CD14-positive monocyte (primary cell): ENCODE data around the gene RBM38. TPM values are rescaled to one million over a fixed set of nuclear protein-coding genes. Genes with fewer than 3 reads are reported as not detected.

Source experiments
- DNase-seq, 3 donors: peaks; one replicate each; pipeline ENCODE4 v3.0.0-alpha.2; 2011 to 2022
- H2AFZ ChIP-seq: 2 replicates; pipeline ENCODE4 v1.6.0; 2012; ENCODE audit warnings: mild to moderate bottlenecking, low read depth, low read length, inconsistent platforms; ENCODE audit not compliant: insufficient read depth, poor library complexity, severe bottlenecking
- H3K27ac ChIP-seq, 2 donors: 1 replicate in 1 of 2; 2 replicates in 1 of 2; pipeline ENCODE4 v1.5.1; 2012 to 2013; ENCODE audit warnings: low read length in 2 of 2, control low read depth in 1 of 2, inconsistent platforms in 1 of 2, low read depth in 1 of 2, mild to moderate bottlenecking in 1 of 2
- H3K27me3 ChIP-seq, 2 donors: one replicate each; pipeline versions ENCODE4 v1.6.0 to v1.6.1; 2011 to 2013; ENCODE audit warnings: low read length in 2 of 2; ENCODE audit not compliant: control insufficient read depth in 2 of 2, insufficient read depth in 2 of 2
- H3K36me3 ChIP-seq, 2 donors: replicated peaks in 1 of 2; 1 replicate in 1 of 2; 2 replicates in 1 of 2; pipeline versions ENCODE4 v1.5.1 to v1.6.1; 2012 to 2013; ENCODE audit warnings: low read length in 2 of 2, control low read depth in 1 of 2, inconsistent platforms in 1 of 2, mild to moderate bottlenecking in 1 of 2; ENCODE audit not compliant: insufficient read depth in 2 of 2, control insufficient read depth in 1 of 2
- H3K4me1 ChIP-seq, 2 donors: 1 replicate in 1 of 2; 2 replicates in 1 of 2; pipeline versions ENCODE4 v1.5.1 to v1.6.1; 2012 to 2013; ENCODE audit warnings: low read length in 2 of 2, control low read depth in 1 of 2, inconsistent platforms in 1 of 2, mild to moderate bottlenecking in 1 of 2, moderate library complexity in 1 of 2; ENCODE audit not compliant: insufficient read depth in 2 of 2, control insufficient read depth in 1 of 2
- H3K4me2 ChIP-seq: replicated peaks from 2 replicates; pipeline ENCODE3; 2012; ENCODE audit warnings: low read length, moderate library complexity, mild to moderate bottlenecking; ENCODE audit not compliant: poor library complexity, severe bottlenecking; ENCODE audit errors: extremely low read depth
- H3K4me3 ChIP-seq, 3 experiments: fragments of 200-600 bp in 1 of 3; sonication (generic) in 1 of 3; replicated peaks in 1 of 3; 1 replicate in 2 of 3; 2 replicates in 1 of 3; pipeline ENCODE4 v1.5.1; 2011 to 2013; ENCODE audit warnings: low read length in 3 of 3, mild to moderate bottlenecking in 3 of 3, control low read depth in 2 of 3, low read depth in 2 of 3, inconsistent platforms in 1 of 3, moderate library complexity in 1 of 3
- H3K79me2 ChIP-seq: 2 replicates; pipeline ENCODE4 v1.6.0; 2012; ENCODE audit warnings: mild to moderate bottlenecking, control low read depth, inconsistent platforms, low read length, moderate library complexity; ENCODE audit not compliant: insufficient read depth
- H3K9ac ChIP-seq: 2 replicates; pipeline ENCODE4 v1.6.0; 2017; ENCODE audit warnings: low read length, mild to moderate bottlenecking; ENCODE audit not compliant: insufficient read depth, poor library complexity, severe bottlenecking
- H3K9me3 ChIP-seq, 2 donors: replicated peaks in 1 of 2; 1 replicate in 1 of 2; 2 replicates in 1 of 2; pipeline versions ENCODE4 v1.5.1 to v1.6.1; 2012 to 2013; ENCODE audit warnings: low read length in 2 of 2, control low read depth in 1 of 2; ENCODE audit not compliant: control insufficient read depth in 1 of 2, insufficient read depth in 1 of 2
- H4K20me1 ChIP-seq: 2 replicates; pipeline ENCODE4 v1.6.0; 2012; ENCODE audit warnings: mild to moderate bottlenecking, low read length, control low read depth, moderate library complexity; ENCODE audit not compliant: insufficient read depth
- H3K27ac Mint-ChIP-seq, 7 donors: one replicate each; pipeline ENCODE4 v1.8.0; 2020; ENCODE audit warnings: mild to moderate bottlenecking in 7 of 7, mixed read lengths in 7 of 7, moderate library complexity in 6 of 7, inconsistent platforms in 2 of 7
- H3K27me3 Mint-ChIP-seq, 3 donors: one replicate each; pipeline ENCODE4 v1.8.0; 2021 to 2022; ENCODE audit warnings: low read depth in 3 of 3, mild to moderate bottlenecking in 3 of 3, mixed read lengths in 3 of 3, moderate library complexity in 3 of 3, inconsistent platforms in 1 of 3
- H3K36me3 Mint-ChIP-seq, 2 donors: one replicate each; pipeline ENCODE4 v1.8.0; 2020; ENCODE audit warnings: mixed read lengths in 2 of 2, inconsistent platforms in 1 of 2, mild to moderate bottlenecking in 1 of 2
- H3K4me1 Mint-ChIP-seq: one replicate; pipeline ENCODE4 v1.8.0; 2020; ENCODE audit warnings: mild to moderate bottlenecking, mixed read lengths
- H3K4me3 Mint-ChIP-seq, 2 donors: one replicate each; pipeline ENCODE4 v1.8.0; 2020; ENCODE audit warnings: mild to moderate bottlenecking in 2 of 2, mixed read lengths in 2 of 2, moderate library complexity in 1 of 2
- H3K9me3 Mint-ChIP-seq, 7 donors: one replicate each; pipeline ENCODE4 v1.8.0; 2020 to 2022; ENCODE audit warnings: mixed read lengths in 7 of 7, mild to moderate bottlenecking in 6 of 7, moderate library complexity in 6 of 7, inconsistent platforms in 2 of 7
- WGBS: methylation state at CpG from one replicate; pipeline ENCODE4 v1.1.5; 2013; ENCODE audit warnings: missing lambda C conversion rate; ENCODE audit not compliant: insufficient coverage; 5-methylcytosine and 5-hydroxymethylcytosine counted together
- intact Hi-C, 2 donors: fragments of 100-400 bp; cut with micrococcal nuclease; formaldehyde crosslinking; loops; one replicate each; pipeline versions ENCODE4 v1.15.0 to v1.15.1; 2023
- polyA plus RNA-seq, 3 donors: library from polyadenylated mRNA; depleted of rRNA in 1 of 3; unstranded in 2 of 3; stranded (reverse) in 1 of 3; fragments of 300-500 nt in 2 of 3; fragments of >200 nt in 1 of 3; fragmentation: Illumina TruSeq in 2 of 3; gene quantifications; 1 replicate in 2 of 3; 2 replicates in 1 of 3; pipeline ENCODE4 v1.2.3, GENCODE V29; 2012 to 2021
- TF ChIP-seq, protein P1 (sequence below): fragments of 200-600 bp; IDR thresholded peaks from one replicate; pipeline ENCODE4 v1.8.0; 2022; ENCODE audit warnings: antibody characterized with exemption, mild to moderate bottlenecking

Gene RBM38
- polyA plus RNA-seq, 3 donors = 7.5 to 48.3 (median 17.8) TPM

DNA sequence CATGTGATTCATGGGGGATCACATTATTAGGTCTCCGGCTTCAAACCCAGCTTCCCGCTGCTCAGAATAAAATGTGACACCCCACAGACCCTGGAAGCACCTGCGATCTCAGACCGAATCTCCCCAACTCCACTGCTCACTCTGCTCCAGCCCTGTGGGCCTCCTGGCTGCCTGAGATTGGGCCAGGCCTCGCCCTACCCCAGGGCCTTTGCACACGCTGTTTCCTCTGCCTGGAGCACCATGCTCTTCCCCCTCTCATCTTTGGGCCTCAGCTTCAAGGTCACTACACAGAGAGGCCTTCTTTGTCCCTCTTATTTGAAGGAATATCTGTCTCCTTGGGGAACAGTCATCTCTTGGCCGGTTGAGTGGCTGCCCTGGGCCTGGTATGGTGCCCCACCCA lies 48.8 kb downstream of the RBM38 start:
- Mint-ChIP-seq H3K4me3 (no peak overlapping the region), H3K9me3 (peaks cover 7 to 14% (median 12%) of the 10 kb centered on the region in 7 donors), H3K36me3 (peaks cover 4 to 12% of the 10 kb centered on the region in 2 donors), H3K4me1 (peaks cover 31% of the 10 kb centered on the region), H3K27me3 (peaks cover 0 to 3% (median 2%) of the 10 kb centered on the region in 3 donors), H3K27ac (no peak overlapping the region)
- Histone ChIP-seq H3K4me3 (no peak overlapping the region), H3K4me2 (no peak overlapping the region), H3K36me3 (no peaks in the 10 kb centered on the region), H4K20me1 (no peaks in the 10 kb centered on the region), H3K4me1 (peaks cover 26 to 39% of the 10 kb centered on the region in 2 donors), H3K27me3 (no peaks in the 10 kb centered on the region), H2AFZ (no peak overlapping the region), H3K9ac (no peak overlapping the region), H3K79me2 (no peaks in the 10 kb centered on the region), H3K27ac (no peak overlapping the region), H3K9me3 (peaks cover 8 to 11% of the 10 kb centered on the region in 2 donors)
- intact Hi-C loops = loop anchor here in 1 of 2 donors (5.0 kb wide), 1 partner anchor 32 kb away; no protein-coding TSS in a partner anchor
- TF ChIP-seq, protein P1, sequence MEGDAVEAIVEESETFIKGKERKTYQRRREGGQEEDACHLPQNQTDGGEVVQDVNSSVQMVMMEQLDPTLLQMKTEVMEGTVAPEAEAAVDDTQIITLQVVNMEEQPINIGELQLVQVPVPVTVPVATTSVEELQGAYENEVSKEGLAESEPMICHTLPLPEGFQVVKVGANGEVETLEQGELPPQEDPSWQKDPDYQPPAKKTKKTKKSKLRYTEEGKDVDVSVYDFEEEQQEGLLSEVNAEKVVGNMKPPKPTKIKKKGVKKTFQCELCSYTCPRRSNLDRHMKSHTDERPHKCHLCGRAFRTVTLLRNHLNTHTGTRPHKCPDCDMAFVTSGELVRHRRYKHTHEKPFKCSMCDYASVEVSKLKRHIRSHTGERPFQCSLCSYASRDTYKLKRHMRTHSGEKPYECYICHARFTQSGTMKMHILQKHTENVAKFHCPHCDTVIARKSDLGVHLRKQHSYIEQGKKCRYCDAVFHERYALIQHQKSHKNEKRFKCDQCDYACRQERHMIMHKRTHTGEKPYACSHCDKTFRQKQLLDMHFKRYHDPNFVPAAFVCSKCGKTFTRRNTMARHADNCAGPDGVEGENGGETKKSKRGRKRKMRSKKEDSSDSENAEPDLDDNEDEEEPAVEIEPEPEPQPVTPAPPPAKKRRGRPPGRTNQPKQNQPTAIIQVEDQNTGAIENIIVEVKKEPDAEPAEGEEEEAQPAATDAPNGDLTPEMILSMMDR = no peak
- WGBS = 93% methylated on average over 3 of the region's 7 CpGs
- DNase-seq = no peak

DNA sequence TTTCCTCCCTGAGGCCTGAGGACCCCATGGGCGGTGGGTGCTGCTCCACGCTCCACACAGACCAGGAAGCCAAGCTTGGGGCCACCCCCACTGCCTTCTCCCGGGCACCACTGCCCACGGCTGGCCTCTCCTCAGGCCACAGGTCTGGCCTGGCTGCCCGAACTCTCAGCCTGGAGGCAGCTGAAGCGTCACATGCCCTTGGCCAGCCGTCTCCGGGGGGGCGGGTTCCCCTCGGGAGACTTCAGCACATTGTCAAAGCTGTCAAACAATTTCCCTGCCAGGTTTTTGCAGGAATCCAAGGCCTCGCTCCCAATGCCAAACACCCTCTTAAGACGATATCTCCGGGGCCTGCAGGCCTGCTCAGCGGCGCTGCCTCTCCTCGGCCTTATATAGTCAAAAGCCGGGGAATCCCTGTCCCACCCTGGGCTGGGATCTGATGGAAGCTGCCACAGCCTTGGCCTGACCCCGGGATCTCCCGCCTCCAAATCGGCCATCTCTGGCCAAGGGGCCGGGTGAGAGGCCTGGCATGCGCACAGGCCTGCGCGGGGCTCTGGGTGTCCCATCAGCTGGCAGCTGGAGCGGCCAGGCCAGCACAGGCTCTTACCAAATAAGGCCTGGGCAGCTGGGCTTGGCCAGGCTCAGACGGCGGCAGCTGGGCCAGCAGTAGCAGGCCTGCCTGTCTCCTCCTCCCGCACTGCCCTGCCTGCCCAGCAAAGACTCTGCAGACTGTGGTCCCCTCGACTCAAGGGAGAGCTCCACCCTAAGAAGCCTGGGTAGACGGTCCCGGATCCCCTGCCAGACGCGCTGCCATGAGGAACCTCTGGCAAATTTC lies 49.7 kb downstream of the RBM38 start:
- H3K9me3 Mint-ChIP-seq = peaks cover 7 to 18% (median 16%) of the 10 kb centered on the region in 7 donors
- no peak overlapping the region for H3K4me3 Mint-ChIP-seq
- peaks cover 4 to 17% of the 10 kb centered on the region in 2 donors for H3K36me3 Mint-ChIP-seq
- Histone ChIP-seq H3K27me3 (no peaks in the 10 kb centered on the region), H3K27ac (no peak overlapping the region), H3K4me3 (no peak overlapping the region), H3K36me3 (no peaks in the 10 kb centered on the region), H3K4me2 (no peak overlapping the region), H3K9ac (no peak overlapping the region), H2AFZ (no peak overlapping the region), H3K79me2 (no peaks in the 10 kb centered on the region), H4K20me1 (no peaks in the 10 kb centered on the region), H3K4me1 (peaks cover 17 to 30% of the 10 kb centered on the region in 2 donors), H3K9me3 (peaks cover 8 to 15% of the 10 kb centered on the region in 2 donors)
- TF ChIP-seq, protein P1 = no peak
- WGBS = 81% methylated on average over 33 of the region's 33 CpGs
- peaks cover 22% of the 10 kb centered on the region for H3K4me1 Mint-ChIP-seq
- intact Hi-C loops = no loop called here
- peaks cover 0 to 4% (median 2%) of the 10 kb centered on the region in 3 donors for H3K27me3 Mint-ChIP-seq
- H3K27ac Mint-ChIP-seq = no peak overlapping the region
- no peak for DNase-seq
